GM12878 (cell line): ENCODE data around the gene PAM16. TPM values are rescaled to one million over a fixed set of nuclear protein-coding genes. Genes with fewer than 3 reads are reported as not detected.

Source experiments
- ATAC-seq: fragments of 200-7000 bp; cut with Tn5 transposase; 3 replicates; pipeline ENCODE4 v1.9.1; 2020; ENCODE audit warnings: mild to moderate bottlenecking, moderate library complexity
- BruUV-seq: library from RNA; stranded (reverse); fragments of 400-500 nt; replicated peaks from 2 replicates; lab custom pipeline; 2021; lab: Mats Ljungman, UMichigan
- CTCF ChIA-PET: fragments of 300-600 bp; sonication (Branson Sonifier 250); formaldehyde crosslinking; extraction: SDS; loops from one replicate; lab custom pipeline; 2021; ENCODE audit warnings: inconsistent platforms; lab: Yijun Ruan, JAX
- POLR2A ChIA-PET: fragments of 350-600 bp; formaldehyde crosslinking; extraction: SDS; loops from one replicate; lab custom pipeline; 2021; ENCODE audit warnings: inconsistent platforms; lab: Charles Lee
- RAD21 ChIA-PET: fragments of 300-600 bp; sonication (Branson Sonifier 250); formaldehyde crosslinking; loops from one replicate; lab custom pipeline; 2023; ENCODE audit warnings: antibody characterized with exemption; ENCODE audit not compliant: unreplicated experiment; lab: Charles Lee
- SMC1A ChIA-PET: fragments of 300-600 bp; sonication (Branson Sonifier 250); formaldehyde crosslinking; loops from one replicate; lab custom pipeline; 2023; ENCODE audit not compliant: unreplicated experiment, uncharacterized antibody; lab: Charles Lee
- DNase-seq: peaks from one replicate; pipeline ENCODE4 v3.0.0-alpha.2; 2011; ENCODE audit warnings: low read depth, low spot score
- FAIRE-seq: peaks from 3 replicates; lab custom pipeline; 2011; peaks lifted over from hg19 to GRCh38; lab: Jason Lieb, UNC
- H2AFZ ChIP-seq: 2 replicates; pipeline ENCODE4 v1.6.0; 2011; ENCODE audit warnings: low read depth, low read length, control low read depth; ENCODE audit not compliant: control insufficient read depth
- H3K27ac ChIP-seq: 2 replicates; pipeline ENCODE4 v1.5.1; 2011; ENCODE audit warnings: control low read depth; ENCODE audit not compliant: control insufficient read depth, insufficient read depth
- H3K27me3 ChIP-seq, 2 experiments: replicated peaks in 1 of 2; 2 replicates each; pipeline versions ENCODE4 v1.6.0 to v1.6.1; 2011; ENCODE audit warnings: low read length in 1 of 2; ENCODE audit not compliant: control insufficient read depth in 2 of 2, insufficient read depth in 2 of 2
- H3K36me3 ChIP-seq, 2 experiments: 2 replicates each; pipeline ENCODE4 v1.5.1; 2011; ENCODE audit warnings: low read length in 1 of 2; ENCODE audit not compliant: control insufficient read depth in 2 of 2, insufficient read depth in 2 of 2
- H3K4me1 ChIP-seq: 2 replicates; pipeline ENCODE4 v1.6.1; 2011; ENCODE audit warnings: mild to moderate bottlenecking, low read length, moderate library complexity, mixed read lengths; ENCODE audit not compliant: control insufficient read depth, insufficient read depth
- H3K4me2 ChIP-seq: 2 replicates; pipeline ENCODE4 v1.6.0; 2011; ENCODE audit warnings: control low read depth; ENCODE audit not compliant: control insufficient read depth, insufficient read depth
- H3K4me3 ChIP-seq: fragments of 200-600 bp; sonication (generic); 2 replicates; pipeline ENCODE4 v1.5.1; 2016
- H3K79me2 ChIP-seq: 2 replicates; pipeline ENCODE4 v1.6.0; 2011; ENCODE audit warnings: low read length; ENCODE audit not compliant: control insufficient read depth, insufficient read depth
- H3K9ac ChIP-seq: 2 replicates; pipeline ENCODE4 v1.8.0; 2011; ENCODE audit warnings: low read length, control low read depth, mixed read lengths; ENCODE audit not compliant: control insufficient read depth, insufficient read depth
- H3K9me3 ChIP-seq: replicated peaks from 3 replicates; pipeline ENCODE4 v1.5.1; 2011; ENCODE audit warnings: mild to moderate bottlenecking, low read length; ENCODE audit not compliant: control insufficient read depth, insufficient read depth
- H4K20me1 ChIP-seq: 2 replicates; pipeline ENCODE4 v1.6.0; 2011; ENCODE audit not compliant: control insufficient read depth, insufficient read depth
- ASH2L ChIP-seq: fragments of 300-600, 200-600 bp; sonication (generic); IDR thresholded peaks from 2 replicates; pipeline ENCODE4 v1.6.1; 2017; ENCODE audit warnings: low read depth, mild to moderate bottlenecking, borderline replicate concordance
- CHD1 ChIP-seq: IDR thresholded peaks from 2 replicates; pipeline ENCODE4 v1.6.1; 2012; ENCODE audit warnings: low read depth, low read length, improper control_type of control experiment
- ELK1 ChIP-seq: IDR thresholded peaks from 2 replicates; pipeline ENCODE4 v1.6.1; 2012; ENCODE audit warnings: low read depth, low read length, improper control_type of control experiment
- GATAD2B ChIP-seq: fragments of 450-650 bp; conservative IDR thresholded peaks from 2 replicates; pipeline ENCODE4 v1.6.1; 2017; ENCODE audit warnings: low read depth, mild to moderate bottlenecking, moderate library complexity
- JUNB ChIP-seq: IDR thresholded peaks from 2 replicates; pipeline ENCODE4 v1.6.1; 2016; ENCODE audit warnings: antibody characterized with exemption, mild to moderate bottlenecking
- NR2C2 ChIP-seq: IDR thresholded peaks from 2 replicates; pipeline ENCODE4 v1.6.1; 2011; ENCODE audit warnings: borderline replicate concordance, low read depth; ENCODE audit not compliant: control insufficient read depth, insufficient read length
- SIN3A ChIP-seq: IDR thresholded peaks from 2 replicates; pipeline ENCODE4 v1.6.1; 2012; ENCODE audit warnings: low read depth, low read length, improper control_type of control experiment
- SMC3 ChIP-seq: IDR thresholded peaks from 2 replicates; pipeline ENCODE4 v1.6.1; 2011; ENCODE audit warnings: low read length, improper control_type of control experiment, borderline replicate concordance
- SUZ12 ChIP-seq: fragments of 200-600 bp; sonication (generic); IDR thresholded peaks from one replicate; pipeline ENCODE4 v1.6.1; 2018; ENCODE audit warnings: antibody characterized with exemption, mild to moderate bottlenecking; ENCODE audit not compliant: unreplicated experiment
- TBL1XR1 ChIP-seq: IDR thresholded peaks from 2 replicates; pipeline ENCODE4 v1.6.1; 2012; ENCODE audit warnings: low read depth, low read length, improper control_type of control experiment
- WGBS: methylation state at CpG from one replicate; pipeline ENCODE4 v1.1.6; 2016; ENCODE audit warnings: low lambda C conversion rate; ENCODE audit not compliant: insufficient replicate concordance, insufficient coverage; ENCODE audit errors: missing lambda C conversion rate; 5-methylcytosine and 5-hydroxymethylcytosine counted together
- in situ Hi-C: fragments of 300-500 bp; cut with MboI; formaldehyde crosslinking; loops from 9 replicates; pipeline ENCODE4 v1.14.3; 2018; ENCODE audit warnings: mixed read lengths
- intact Hi-C: fragments of 100-400 bp; cut with micrococcal nuclease; formaldehyde crosslinking; loops from one replicate; pipeline ENCODE4 v1.14.2; 2022; ENCODE audit not compliant: unreplicated experiment
- polyA plus RNA-seq, 11 experiments: library from polyadenylated mRNA; depleted of rRNA in 4 of 11; unstranded in 6 of 11; stranded (reverse) in 5 of 11; fragments of >200 nt; fragmentation: Nextera tagmentation in 4 of 11; fragmentation: Illumina TruSeq in 1 of 11; extraction: Ambion mirVana in 4 of 11; extraction: Trizol in 1 of 11; gene quantifications; 1 replicate in 1 of 11; 2 replicates in 10 of 11; pipeline versions ENCODE4 v1.2.1 to v1.2.3, GENCODE V29; 2011 to 2016; ENCODE audit warnings: inconsistent platforms in 2 of 11, missing spikeins in 2 of 11, low read depth in 1 of 11
- total RNA-seq, 4 experiments: library from RNA; depleted of rRNA in 3 of 4; stranded (reverse); fragments of >200 nt in 3 of 4; fragmentation: Illumina TruSeq in 1 of 4; extraction: Trizol in 1 of 4; gene quantifications; 2 replicates each; pipeline versions ENCODE4 v1.2.1 to v1.2.3, GENCODE V29; 2013 to 2021
- TF ChIP-seq, protein P1 (sequence below): fragments of 450-650 bp; IDR thresholded peaks from 2 replicates; pipeline ENCODE4 v1.6.1; 2017; ENCODE audit warnings: mild to moderate bottlenecking, low read depth, inconsistent platforms; ENCODE audit not compliant: poor library complexity, severe bottlenecking

PAM16 gene
- total and polyA plus RNA-seq, 10 of the 15 experiments (the other 5 are each of a cell fraction or from before 2014, with no cell fraction given) = 18.5 to 94.3 (median 51.5) TPM

DNA sequence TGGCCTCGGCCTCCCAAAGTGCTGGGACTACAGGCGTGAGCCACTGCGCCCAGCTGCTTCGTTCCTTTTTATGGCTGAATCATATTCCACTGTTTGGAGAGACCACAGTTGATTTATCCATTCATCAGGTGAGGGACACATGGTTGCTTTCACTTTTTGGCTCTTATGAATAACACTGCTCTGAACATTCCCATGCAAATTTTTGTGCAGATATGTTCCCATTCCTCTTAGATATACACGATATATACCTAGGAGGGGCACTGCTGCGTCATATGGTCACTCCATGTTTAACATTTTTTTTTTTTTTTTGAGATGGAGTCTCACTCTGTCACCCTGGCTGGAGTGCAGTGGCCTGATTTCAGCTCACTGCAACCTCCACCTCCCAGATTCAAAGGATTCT lies 49.2 kb downstream of the PAM16 start (continued):
- no peak for TF ChIP-seq JUNB

- Histone ChIP-seq H3K4me3 (no peak overlapping the region), H3K36me3 (peaks cover 2 to 14% of the 10 kb centered on the region in 2 experiments; a peak in 2 of 4 replicates), H4K20me1 (no peaks in the 10 kb centered on the region), H3K9me3 (no peaks in the 10 kb centered on the region), H3K79me2 (peaks cover 12% of the 10 kb centered on the region), H3K27ac (no peak overlapping the region), H3K27me3 (no peaks in the 10 kb centered on the region), H3K9ac (no peak overlapping the region), H2AFZ (no peak overlapping the region), H3K4me1 (peaks cover 7% of the 10 kb centered on the region), H3K4me2 (no peak overlapping the region)
- no peak for ATAC-seq
- intact Hi-C loops = no loop called here
- ChIA-PET RAD21 (no interaction called here), POLR2A (no interaction called here), CTCF (interaction anchor here (0.7 to 1.5 kb wide), 4 partner anchors 11 to 103 kb away, joined by 3 to 4 read pairs (median 3); no protein-coding TSS in a partner anchor), SMC1A (no interaction called here)
- TF ChIP-seq ELK1 = no peak
- no peak for TF ChIP-seq SUZ12
- TF ChIP-seq, protein P1, sequence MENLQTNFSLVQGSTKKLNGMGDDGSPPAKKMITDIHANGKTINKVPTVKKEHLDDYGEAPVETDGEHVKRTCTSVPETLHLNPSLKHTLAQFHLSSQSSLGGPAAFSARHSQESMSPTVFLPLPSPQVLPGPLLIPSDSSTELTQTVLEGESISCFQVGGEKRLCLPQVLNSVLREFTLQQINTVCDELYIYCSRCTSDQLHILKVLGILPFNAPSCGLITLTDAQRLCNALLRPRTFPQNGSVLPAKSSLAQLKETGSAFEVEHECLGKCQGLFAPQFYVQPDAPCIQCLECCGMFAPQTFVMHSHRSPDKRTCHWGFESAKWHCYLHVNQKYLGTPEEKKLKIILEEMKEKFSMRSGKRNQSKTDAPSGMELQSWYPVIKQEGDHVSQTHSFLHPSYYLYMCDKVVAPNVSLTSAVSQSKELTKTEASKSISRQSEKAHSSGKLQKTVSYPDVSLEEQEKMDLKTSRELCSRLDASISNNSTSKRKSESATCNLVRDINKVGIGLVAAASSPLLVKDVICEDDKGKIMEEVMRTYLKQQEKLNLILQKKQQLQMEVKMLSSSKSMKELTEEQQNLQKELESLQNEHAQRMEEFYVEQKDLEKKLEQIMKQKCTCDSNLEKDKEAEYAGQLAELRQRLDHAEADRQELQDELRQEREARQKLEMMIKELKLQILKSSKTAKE = no peak
- TF ChIP-seq SMC3 = no peak
- TF ChIP-seq GATAD2B = no peak
- TF ChIP-seq CHD1 = no peak
- no peak for TF ChIP-seq TBL1XR1
- TF ChIP-seq ASH2L = no peak
- no peak for TF ChIP-seq NR2C2
- TF ChIP-seq SIN3A = no peak
- 98% methylated on average over 4 of the region's 4 CpGs for whole genome bisulfite sequencing
- no TSS peak for BruUV-seq
- no peak for DNase-seq
- in situ Hi-C loops = no loop called here
- no peak for FAIRE-seq
These were observed 49.9 kb downstream of the PAM16 start for GRCh38 chr16:4301177-4301576.
